GM19239 (cell line): ENCODE data around the gene PTBP3.

ENCODE experiments used
- DNase-seq: peaks from one replicate; pipeline ENCODE4 v3.0.0; 2011; ENCODE audit warnings: low spot score; ENCODE audit not compliant: insufficient read length
- FAIRE-seq: peaks from 2 replicates; lab custom pipeline; 2011; peaks lifted over from hg19 to GRCh38; lab: Jason Lieb, UNC

Gene PTBP3

GRCh38 chr9:112175796-112176315 is 157.6 kb downstream of the PTBP3 start:
- no peak for FAIRE-seq
- no peak for DNase-seq

DNA sequence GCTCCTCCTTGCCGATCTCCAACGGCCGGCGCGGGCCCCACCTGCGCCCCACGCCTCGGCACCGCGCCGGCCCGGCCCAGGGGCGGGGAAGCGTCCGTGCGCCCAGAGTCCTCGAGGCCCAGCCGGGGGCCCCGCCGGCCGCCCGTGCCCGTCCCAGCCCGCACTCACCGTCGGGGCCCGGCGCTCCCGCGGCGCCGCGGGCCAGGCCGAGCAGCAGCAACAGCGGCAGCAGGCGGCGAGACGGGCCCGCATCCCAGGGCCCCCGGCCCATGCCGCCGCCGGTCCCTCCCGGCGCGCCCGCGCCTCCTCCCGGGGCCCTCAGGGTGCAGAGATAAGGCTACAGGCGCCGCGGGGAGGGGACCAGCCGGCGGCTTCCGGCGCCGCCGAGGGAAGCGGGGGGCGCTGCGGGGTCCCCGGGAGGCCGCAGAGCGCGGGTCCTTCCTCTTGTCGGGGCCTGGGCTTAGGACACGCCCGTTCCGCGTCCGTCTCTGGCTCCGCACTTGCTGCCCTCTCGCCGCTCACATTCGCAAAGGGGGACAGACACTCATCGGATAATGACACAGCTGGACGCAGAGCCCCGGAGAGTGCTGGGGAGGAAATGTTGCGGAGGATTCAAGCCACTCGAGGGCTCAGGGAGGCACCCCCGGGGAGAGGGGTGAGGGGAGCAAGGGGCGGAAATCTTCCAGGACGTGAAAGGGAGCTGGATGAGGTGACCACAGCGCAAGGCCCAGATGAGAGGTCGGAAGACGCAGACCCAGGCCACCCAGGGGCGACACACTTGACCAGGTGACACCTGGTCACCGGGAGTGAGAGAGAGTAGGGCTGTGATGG is 158.2 kb downstream of the PTBP3 start, which contains the start of gene SUSD1:
Gene SUSD1, minus strand, starts transcription at position 333 of the 831 bp plus-strand sequence. Its CDS starts 62 bp downstream, at position 271.
- DNase-seq, result peak; percentile 59
- no peak for FAIRE-seq

GRCh38 chr9:112174222-112174964 is 159.0 kb downstream of the PTBP3 start:
- DNase-seq (peak; percentile 92), FAIRE-seq (peak; percentile 55)

DNA sequence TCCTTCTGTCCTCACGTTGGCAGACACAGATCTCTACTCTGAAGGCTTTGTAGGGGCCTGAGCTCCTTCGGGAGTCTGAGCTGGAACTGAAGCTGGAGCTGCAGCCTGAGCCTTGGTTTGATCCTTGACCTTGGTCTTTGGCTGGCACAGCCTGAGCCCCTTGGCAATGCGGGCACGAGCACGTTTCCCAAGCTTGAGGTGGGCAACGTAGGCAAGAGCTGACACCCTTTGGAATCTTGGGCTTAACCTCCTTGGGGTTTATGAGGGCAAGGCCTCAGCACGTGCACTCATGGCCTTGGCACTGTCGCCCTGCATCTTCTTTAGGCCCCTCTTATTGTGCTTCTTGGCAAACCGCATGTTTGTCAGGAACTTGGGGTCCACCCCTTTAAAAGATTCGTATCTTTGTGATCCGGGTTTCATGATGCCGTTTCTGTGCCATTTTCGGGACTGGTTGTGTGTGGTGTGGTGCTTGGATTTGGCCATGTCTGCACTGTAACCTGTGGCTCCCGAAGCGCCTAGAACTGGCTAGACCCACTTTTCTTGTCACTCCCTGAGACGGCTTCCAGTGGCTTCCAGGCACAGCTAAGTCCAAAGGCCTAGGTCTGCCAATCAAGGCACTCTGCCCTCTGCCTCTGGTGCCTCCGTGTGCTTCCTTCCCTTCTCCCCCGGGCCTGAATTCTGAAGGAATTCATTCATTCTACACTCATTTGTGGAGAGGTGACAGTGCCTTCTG is 159.8 kb downstream of the PTBP3 start:
- DNase-seq, result no peak
- FAIRE-seq, result no peak

DNA sequence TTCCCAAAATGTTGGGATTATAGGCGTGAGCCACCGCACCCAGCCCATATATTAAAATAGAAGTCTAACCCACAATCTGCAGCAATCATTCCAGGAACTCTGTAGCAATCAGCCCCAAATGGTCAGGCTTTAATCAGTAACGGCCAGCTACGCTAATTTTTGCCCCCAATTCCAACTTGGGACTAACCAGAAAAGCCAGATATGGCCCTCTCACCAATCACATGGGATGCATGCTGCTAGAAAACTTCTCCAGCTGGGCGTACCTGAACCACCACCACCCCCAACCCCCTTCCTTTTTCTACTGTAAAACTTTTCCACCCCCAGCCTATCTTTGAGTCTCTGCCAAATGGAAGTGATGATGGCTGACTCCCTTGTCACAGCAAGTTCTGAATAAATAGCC is 162.5 kb downstream of the PTBP3 start:
- FAIRE-seq (no peak), DNase-seq (no peak)

- FAIRE-seq (no peak), DNase-seq (no peak)
Observed at GRCh38 chr9:112170235-112170634, 163.2 kb downstream of the PTBP3 start.

- DNase-seq, result no peak
- FAIRE-seq, result no peak
Observed at GRCh38 chr9:112169368-112169767, 164.1 kb downstream of the PTBP3 start.

- peak; percentile 28 for DNase-seq
- peak; percentile 14 for FAIRE-seq
Observed at GRCh38 chr9:112168197-112168596, 165.2 kb downstream of the PTBP3 start.
